ENCODE measurements around the gene KMT2E.

KMT2E gene

DNA sequence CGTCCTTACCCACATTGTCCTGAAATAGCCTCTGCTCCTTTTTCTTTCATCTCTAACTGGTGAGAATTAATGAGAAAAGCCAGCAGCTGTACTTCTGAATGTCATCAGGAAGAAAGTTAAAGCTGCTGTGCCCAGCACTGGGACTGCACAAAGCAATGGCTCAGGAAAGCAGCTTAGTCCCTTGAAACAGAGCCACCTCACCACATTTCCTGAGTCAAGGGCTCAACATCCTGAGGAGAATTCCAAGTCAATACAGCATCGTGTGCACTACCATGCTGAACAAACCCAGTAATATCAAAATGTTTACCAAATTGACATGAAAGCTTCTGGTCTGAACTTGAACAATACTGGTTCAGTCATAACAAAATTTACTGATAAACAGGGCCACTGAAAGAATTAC lies 140.1 kb downstream of the KMT2E start:
- Histone ChIP-seq H2AFZ (ENCODE audit: low read length) (no peak overlapping the region), H3K23ac (ENCODE audit: low read depth, low read length, poor library complexity) (no peak overlapping the region), H3K4me3 (ENCODE audit: low read length in 2 of 2) (no peak overlapping the region), H2BK15ac (ENCODE audit: low read length) (no peak overlapping the region), H3K9ac (ENCODE audit: low read depth, low read length, poor library complexity) (no peak overlapping the region), H3K27me3 (ENCODE audit: control insufficient read depth in 3 of 3, insufficient read depth in 3 of 3, low read depth in 1 of 3, low read length in 3 of 3) (no peaks in the 10 kb centered on the region), H3K79me1 (ENCODE audit: low read depth, low read length) (no peaks in the 10 kb centered on the region), H3K9me3 (replicated peaks in 1 of 2; ENCODE audit: control insufficient read depth in 2 of 2, insufficient read depth in 1 of 2, low read depth in 1 of 2, low read length in 2 of 2) (no peaks in the 10 kb centered on the region), H2BK5ac (ENCODE audit: low read length) (no peak overlapping the region), H2BK12ac (ENCODE audit: low read length) (no peak overlapping the region), H4K8ac (ENCODE audit: low read depth, low read length) (no peak overlapping the region), H2BK120ac (ENCODE audit: low read depth, low read length) (no peak overlapping the region), H3K4me2 (ENCODE audit: insufficient read depth, low read length, poor library complexity, severe bottlenecking) (no peak overlapping the region), H3K36me3 (replicated peaks in 1 of 2; ENCODE audit: control insufficient read depth in 2 of 2, insufficient read depth in 2 of 2, low read length in 2 of 2) (peaks cover 0 to 27% of the 10 kb centered on the region in 2 donors), H3K4me1 (ENCODE audit: control insufficient read depth in 2 of 2, insufficient read depth in 1 of 2, low read depth in 1 of 2, low read length in 2 of 2) (peaks cover 0 to 2% of the 10 kb centered on the region in 2 donors), H4K91ac (ENCODE audit: low read depth, low read length, poor library complexity) (no peak overlapping the region), H2AK5ac (ENCODE audit: low read depth, low read length) (no peak overlapping the region), H3K18ac (ENCODE audit: low read length) (no peak overlapping the region), H3K14ac (ENCODE audit: low read length) (no peak overlapping the region), H3K4ac (ENCODE audit: low read length) (no peak overlapping the region), H3K27ac (replicated peaks; ENCODE audit: low read length) (no peak overlapping the region)
- no CpG with 5 or more reads among the region's 2 CpGs for WGBS, 2 donors (ENCODE audit: extremely low coverage in 2 of 2, insufficient read length in 2 of 2, insufficient replicate concordance in 1 of 2)
- DNase-seq (ENCODE audit: low spot score), result no peak

DNA sequence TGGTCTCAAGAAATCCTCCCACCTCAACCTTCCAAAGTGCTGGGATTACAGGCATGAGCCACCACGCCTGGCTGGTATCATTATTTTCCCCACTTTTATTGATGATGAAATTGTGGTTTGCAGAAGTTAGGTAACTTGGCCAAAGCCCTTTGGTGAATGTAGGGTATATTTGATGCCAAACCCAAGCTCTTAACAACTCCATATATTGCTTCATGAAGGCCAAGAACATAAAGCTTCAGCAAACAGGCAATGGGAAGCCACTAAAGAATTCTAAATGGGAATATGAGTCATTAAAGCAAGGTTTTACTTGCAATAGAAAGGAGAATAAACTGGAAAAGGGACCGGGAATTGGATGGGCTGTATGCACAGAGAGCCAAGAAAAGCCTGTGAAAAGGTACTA lies 142.7 kb downstream of the KMT2E start:
- Histone ChIP-seq H3K9ac (ENCODE audit: low read depth, low read length, poor library complexity) (no peak overlapping the region), H3K4ac (ENCODE audit: low read length) (no peak overlapping the region), H3K23ac (ENCODE audit: low read depth, low read length, poor library complexity) (no peak overlapping the region), H3K9me3 (replicated peaks in 1 of 2; ENCODE audit: control insufficient read depth in 2 of 2, insufficient read depth in 1 of 2, low read depth in 1 of 2, low read length in 2 of 2) (no peaks in the 10 kb centered on the region), H3K14ac (ENCODE audit: low read length) (no peak overlapping the region), H2AFZ (ENCODE audit: low read length) (no peak overlapping the region), H3K27ac (replicated peaks; ENCODE audit: low read length) (no peak overlapping the region), H3K4me2 (ENCODE audit: insufficient read depth, low read length, poor library complexity, severe bottlenecking) (no peak overlapping the region), H4K91ac (ENCODE audit: low read depth, low read length, poor library complexity) (no peak overlapping the region), H3K79me1 (ENCODE audit: low read depth, low read length) (no peaks in the 10 kb centered on the region), H3K18ac (ENCODE audit: low read length) (no peak overlapping the region), H2BK15ac (ENCODE audit: low read length) (no peak overlapping the region), H2AK5ac (ENCODE audit: low read depth, low read length) (no peak overlapping the region), H3K36me3 (replicated peaks in 1 of 2; ENCODE audit: control insufficient read depth in 2 of 2, insufficient read depth in 2 of 2, low read length in 2 of 2) (peaks cover 2 to 34% of the 10 kb centered on the region in 2 donors), H3K4me1 (ENCODE audit: control insufficient read depth in 2 of 2, insufficient read depth in 1 of 2, low read depth in 1 of 2, low read length in 2 of 2) (peaks cover 0 to 2% of the 10 kb centered on the region in 2 donors), H2BK120ac (ENCODE audit: low read depth, low read length) (no peak overlapping the region), H4K8ac (ENCODE audit: low read depth, low read length) (no peak overlapping the region), H2BK12ac (ENCODE audit: low read length) (no peak overlapping the region), H3K4me3 (ENCODE audit: low read length in 2 of 2) (no peak overlapping the region), H3K27me3 (ENCODE audit: control insufficient read depth in 3 of 3, insufficient read depth in 3 of 3, low read depth in 1 of 3, low read length in 3 of 3) (no peaks in the 10 kb centered on the region), H2BK5ac (ENCODE audit: low read length) (no peak overlapping the region)
- no peak for DNase-seq (ENCODE audit: low spot score)
- WGBS, 2 donors (ENCODE audit: extremely low coverage in 2 of 2, insufficient read length in 2 of 2, insufficient replicate concordance in 1 of 2), result no CpG with 5 or more reads among the region's 2 CpGs

- Histone ChIP-seq H3K27me3 (ENCODE audit: control insufficient read depth in 3 of 3, insufficient read depth in 3 of 3, low read depth in 1 of 3, low read length in 3 of 3) (no peaks in the 10 kb centered on the region), H3K27ac (replicated peaks; ENCODE audit: low read length) (no peak overlapping the region), H3K18ac (ENCODE audit: low read length) (no peak overlapping the region), H2BK12ac (ENCODE audit: low read length) (no peak overlapping the region), H3K9me3 (replicated peaks in 1 of 2; ENCODE audit: control insufficient read depth in 2 of 2, insufficient read depth in 1 of 2, low read depth in 1 of 2, low read length in 2 of 2) (no peaks in the 10 kb centered on the region), H2BK15ac (ENCODE audit: low read length) (no peak overlapping the region), H4K8ac (ENCODE audit: low read depth, low read length) (no peak overlapping the region), H3K36me3 (replicated peaks in 1 of 2; ENCODE audit: control insufficient read depth in 2 of 2, insufficient read depth in 2 of 2, low read length in 2 of 2) (peaks cover 2 to 34% of the 10 kb centered on the region in 2 donors), H3K79me1 (ENCODE audit: low read depth, low read length) (no peaks in the 10 kb centered on the region), H2AK5ac (ENCODE audit: low read depth, low read length) (no peak overlapping the region), H4K91ac (ENCODE audit: low read depth, low read length, poor library complexity) (no peak overlapping the region), H2BK120ac (ENCODE audit: low read depth, low read length) (no peak overlapping the region), H3K4me2 (ENCODE audit: insufficient read depth, low read length, poor library complexity, severe bottlenecking) (no peak overlapping the region), H2AFZ (ENCODE audit: low read length) (no peak overlapping the region), H3K4ac (ENCODE audit: low read length) (no peak overlapping the region), H3K14ac (ENCODE audit: low read length) (no peak overlapping the region), H3K23ac (ENCODE audit: low read depth, low read length, poor library complexity) (no peak overlapping the region), H2BK5ac (ENCODE audit: low read length) (no peak overlapping the region), H3K9ac (ENCODE audit: low read depth, low read length, poor library complexity) (no peak overlapping the region), H3K4me3 (ENCODE audit: low read length in 2 of 2) (no peak overlapping the region), H3K4me1 (ENCODE audit: control insufficient read depth in 2 of 2, insufficient read depth in 1 of 2, low read depth in 1 of 2, low read length in 2 of 2) (peaks cover 0 to 2% of the 10 kb centered on the region in 2 donors)
- WGBS, 2 donors (ENCODE audit: extremely low coverage in 2 of 2, insufficient read length in 2 of 2, insufficient replicate concordance in 1 of 2), result no CpG with 5 or more reads among the region's 3 CpGs
- DNase-seq (ENCODE audit: low spot score), result no peak
Measured at GRCh38 chr7:105157278-105157677, 143.3 kb downstream of the KMT2E start.

GRCh38 chr7:105161366-105161765 lies 147.4 kb downstream of the KMT2E start:
- WGBS, 2 donors (ENCODE audit: extremely low coverage in 2 of 2, insufficient read length in 2 of 2, insufficient replicate concordance in 1 of 2), result no CpG with 5 or more reads among the region's 1 CpG

More at GRCh38 chr7:105161366-105161765, 147.4 kb downstream of the KMT2E start:
- no peak for DNase-seq (ENCODE audit: low spot score)
- no peak overlapping the region for H3K9ac ChIP-seq (ENCODE audit: low read depth, low read length, poor library complexity)
- no peak overlapping the region for H3K4me2 ChIP-seq (ENCODE audit: insufficient read depth, low read length, poor library complexity, severe bottlenecking)
- H3K79me1 ChIP-seq (ENCODE audit: low read depth, low read length), result no peaks in the 10 kb centered on the region
- no peak overlapping the region for H3K4me3 ChIP-seq (ENCODE audit: low read length in 2 of 2)
- H3K14ac ChIP-seq (ENCODE audit: low read length), result no peak overlapping the region
- no peak overlapping the region for H3K4ac ChIP-seq (ENCODE audit: low read length)
- no peak overlapping the region for H2AFZ ChIP-seq (ENCODE audit: low read length)
- no peak overlapping the region for H2AK5ac ChIP-seq (ENCODE audit: low read depth, low read length)
- no peak overlapping the region for H3K27ac ChIP-seq (replicated peaks; ENCODE audit: low read length)
- H3K23ac ChIP-seq (ENCODE audit: low read depth, low read length, poor library complexity), result no peak overlapping the region
- no peak overlapping the region for H2BK15ac ChIP-seq (ENCODE audit: low read length)
- H4K91ac ChIP-seq (ENCODE audit: low read depth, low read length, poor library complexity), result no peak overlapping the region
- no peak overlapping the region for H2BK120ac ChIP-seq (ENCODE audit: low read depth, low read length)
- H3K9me3 ChIP-seq (replicated peaks in 1 of 2; ENCODE audit: control insufficient read depth in 2 of 2, insufficient read depth in 1 of 2, low read depth in 1 of 2, low read length in 2 of 2), result no peaks in the 10 kb centered on the region
- H3K27me3 ChIP-seq (ENCODE audit: control insufficient read depth in 3 of 3, insufficient read depth in 3 of 3, low read depth in 1 of 3, low read length in 3 of 3), result no peaks in the 10 kb centered on the region
- no peak overlapping the region for H3K18ac ChIP-seq (ENCODE audit: low read length)
- H2BK12ac ChIP-seq (ENCODE audit: low read length), result no peak overlapping the region
- peaks cover 2 to 59% of the 10 kb centered on the region in 2 donors for H3K36me3 ChIP-seq (replicated peaks in 1 of 2; ENCODE audit: control insufficient read depth in 2 of 2, insufficient read depth in 2 of 2, low read length in 2 of 2)
- no peak overlapping the region for H2BK5ac ChIP-seq (ENCODE audit: low read length)
- H4K8ac ChIP-seq (ENCODE audit: low read depth, low read length), result no peak overlapping the region
- H3K4me1 ChIP-seq (ENCODE audit: control insufficient read depth in 2 of 2, insufficient read depth in 1 of 2, low read depth in 1 of 2, low read length in 2 of 2), result no peaks in the 10 kb centered on the region

Measured in neuronal stem cell (in vitro differentiated cells).